H1 (cell line): ENCODE measurements around the gene RBM20. TPM values are rescaled to one million over a fixed set of nuclear protein-coding genes. Genes with fewer than 3 reads are reported as not detected.

Experiments used
- CTCF ChIA-PET: fragments of 300-600 bp; sonication (Branson Sonifier 250); formaldehyde crosslinking; loops from one replicate; lab custom pipeline; 2021; ENCODE audit not compliant: partially characterized antibody; lab: Charles Lee
- POLR2A ChIA-PET: fragments of 300-600 bp; sonication (Branson Sonifier 250); formaldehyde crosslinking; loops from one replicate; lab custom pipeline; 2021; ENCODE audit warnings: inconsistent platforms; ENCODE audit not compliant: partially characterized antibody; lab: Charles Lee
- DNase-seq, 2 experiments: peaks; one replicate each; pipeline versions ENCODE4 v3.0.0 to v3.0.0-alpha.2; 2010 to 2022; ENCODE audit warnings: low spot score in 2 of 2, low read depth in 1 of 2, mixed read lengths in 1 of 2
- FAIRE-seq: peaks from 2 replicates; lab custom pipeline; 2011; peaks lifted over from hg19 to GRCh38; lab: Jason Lieb, UNC
- H2AFZ ChIP-seq: 2 replicates; pipeline ENCODE4 v1.8.1; 2012; ENCODE audit warnings: low read length, inconsistent platforms
- H2AK5ac ChIP-seq: 2 replicates; pipeline ENCODE4 v1.6.1; 2013; ENCODE audit warnings: low read depth, low read length
- H2BK120ac ChIP-seq: replicated peaks from 2 replicates; pipeline ENCODE3; 2013; ENCODE audit warnings: low read depth, low read length, inconsistent platforms
- H2BK12ac ChIP-seq: 2 replicates; pipeline ENCODE4 v1.6.1; 2013; ENCODE audit warnings: low read depth, low read length
- H2BK15ac ChIP-seq: 2 replicates; pipeline ENCODE4 v1.6.1; 2013; ENCODE audit warnings: low read length
- H2BK20ac ChIP-seq: 2 replicates; pipeline ENCODE4 v1.6.1; 2013; ENCODE audit warnings: low read length
- H2BK5ac ChIP-seq: 2 replicates; pipeline ENCODE4 v1.6.1; 2013; ENCODE audit warnings: low read depth, low read length
- H3K14ac ChIP-seq: 2 replicates; pipeline ENCODE4 v1.6.1; 2013; ENCODE audit warnings: inconsistent platforms; ENCODE audit not compliant: insufficient read length
- H3K18ac ChIP-seq: 2 replicates; pipeline ENCODE4 v1.6.1; 2013; ENCODE audit warnings: low read length; ENCODE audit errors: extremely low read depth
- H3K23ac ChIP-seq: 2 replicates; pipeline ENCODE4 v1.6.1; 2013; ENCODE audit warnings: inconsistent platforms; ENCODE audit not compliant: insufficient read length
- H3K23me2 ChIP-seq: 2 replicates; pipeline ENCODE4 v1.6.1; 2013; ENCODE audit warnings: low read depth, low read length
- H3K27ac ChIP-seq: 2 replicates; pipeline ENCODE4 v1.6.1; 2011; ENCODE audit warnings: low read depth, low read length, inconsistent platforms
- H3K27me3 ChIP-seq, 4 experiments: replicated peaks in 1 of 4; 1 replicate in 1 of 4; 2 replicates in 3 of 4; pipeline versions ENCODE4 v1.6.1 to v1.8.1; 2011 to 2013; ENCODE audit warnings: low read length in 3 of 4, mild to moderate bottlenecking in 3 of 4, inconsistent platforms in 2 of 4, mixed read lengths in 2 of 4, moderate library complexity in 1 of 4; ENCODE audit not compliant: control insufficient read depth in 3 of 4, insufficient read depth in 3 of 4; ENCODE audit errors: extremely low read depth in 1 of 4
- H3K36me3 ChIP-seq, 4 experiments: 2 replicates each; pipeline versions ENCODE4 v1.6.1 to v1.8.1; 2011 to 2013; ENCODE audit warnings: mild to moderate bottlenecking in 4 of 4, low read length in 3 of 4, moderate library complexity in 2 of 4, control low read depth in 1 of 4, inconsistent platforms in 1 of 4; ENCODE audit not compliant: insufficient read depth in 4 of 4, control insufficient read depth in 2 of 4
- H3K4ac ChIP-seq: replicated peaks from 2 replicates; pipeline ENCODE3; 2013; ENCODE audit warnings: low read length, low read depth, mixed read lengths, inconsistent platforms; ENCODE audit not compliant: insufficient read length
- H3K4me1 ChIP-seq, 4 experiments: replicated peaks in 1 of 4; 1 replicate in 1 of 4; 2 replicates in 3 of 4; pipeline versions ENCODE4 v1.6.1 to v1.8.1; 2011 to 2013; ENCODE audit warnings: low read length in 3 of 4, inconsistent platforms in 2 of 4, mixed read lengths in 1 of 4; ENCODE audit not compliant: insufficient read depth in 4 of 4, control insufficient read depth in 3 of 4
- H3K4me2 ChIP-seq, 2 experiments: 2 replicates each; pipeline versions ENCODE4 v1.6.1 to v1.8.1; 2011 to 2013; ENCODE audit warnings: low read depth in 2 of 2, low read length in 2 of 2, control low read depth in 1 of 2, inconsistent platforms in 1 of 2, mild to moderate bottlenecking in 1 of 2; ENCODE audit not compliant: insufficient read depth in 1 of 2
- H3K4me3 ChIP-seq, 4 experiments: fragments of 200-600, 300-600 bp in 1 of 4; sonication (generic), shearing (Covaris generic), sonication (Bioruptor Twin) in 1 of 4; 2 replicates each; pipeline versions ENCODE4 v1.5.1 to v1.8.1; 2011 to 2016; ENCODE audit warnings: low read length in 4 of 4, low read depth in 3 of 4, control low read depth in 2 of 4, inconsistent platforms in 2 of 4, mild to moderate bottlenecking in 2 of 4, mixed read lengths in 1 of 4, moderate library complexity in 1 of 4; ENCODE audit not compliant: insufficient read depth in 2 of 4; ENCODE audit errors: extremely low read depth in 1 of 4
- H3K56ac ChIP-seq: replicated peaks from 2 replicates; pipeline ENCODE3; 2013; ENCODE audit warnings: low read depth, mild to moderate bottlenecking, mixed read lengths, low read length, inconsistent platforms; ENCODE audit not compliant: insufficient read length
- H3K79me1 ChIP-seq: 2 replicates; pipeline ENCODE4 v1.6.1; 2013; ENCODE audit warnings: low read depth, low read length, control low read depth
- H3K79me2 ChIP-seq, 2 experiments: 2 replicates each; pipeline versions ENCODE4 v1.6.1 to v1.8.1; 2012 to 2013; ENCODE audit warnings: low read length in 2 of 2, mild to moderate bottlenecking in 2 of 2, inconsistent platforms in 1 of 2; ENCODE audit not compliant: insufficient read depth in 2 of 2, control insufficient read depth in 1 of 2
- H3K9ac ChIP-seq, 4 experiments: replicated peaks in 1 of 4; 1 replicate in 1 of 4; 2 replicates in 3 of 4; pipeline versions ENCODE4 v1.6.1 to v1.8.1; 2011 to 2013; ENCODE audit warnings: low read depth in 3 of 4, low read length in 3 of 4, control low read depth in 2 of 4, mild to moderate bottlenecking in 2 of 4, moderate library complexity in 2 of 4, inconsistent platforms in 1 of 4; ENCODE audit errors: extremely low read depth in 1 of 4
- H3K9me3 ChIP-seq, 2 experiments: 2 replicates each; pipeline versions ENCODE4 v1.6.1 to v1.8.1; 2012 to 2013; ENCODE audit warnings: mild to moderate bottlenecking in 2 of 2, moderate library complexity in 2 of 2, control low read depth in 1 of 2, inconsistent platforms in 1 of 2, low read depth in 1 of 2, low read length in 1 of 2, mixed read lengths in 1 of 2; ENCODE audit not compliant: insufficient read depth in 2 of 2
- H4K20me1 ChIP-seq, 2 experiments: replicated peaks in 1 of 2; 2 replicates each; pipeline versions ENCODE3 to v1.8.1; 2011 to 2013; ENCODE audit warnings: inconsistent platforms in 2 of 2, low read length in 2 of 2, mild to moderate bottlenecking in 1 of 2; ENCODE audit not compliant: insufficient read depth in 2 of 2, control insufficient read depth in 1 of 2
- H4K5ac ChIP-seq: 2 replicates; pipeline ENCODE4 v1.6.1; 2013; ENCODE audit warnings: low read length, low read depth, mixed read lengths, inconsistent platforms; ENCODE audit not compliant: insufficient read length
- H4K8ac ChIP-seq: 2 replicates; pipeline ENCODE4 v1.8.0; 2013; ENCODE audit warnings: mild to moderate bottlenecking, moderate library complexity, low read length, inconsistent platforms; ENCODE audit not compliant: insufficient read depth; ENCODE audit errors: extremely low read depth
- H4K91ac ChIP-seq: replicated peaks from 2 replicates; pipeline ENCODE3; 2013; ENCODE audit warnings: low read length, mixed read lengths, inconsistent platforms; ENCODE audit not compliant: insufficient read length
- ATF2 ChIP-seq: IDR thresholded peaks from 2 replicates; pipeline ENCODE4 v1.6.1; 2012; ENCODE audit warnings: low read length, inconsistent platforms
- CBX8 ChIP-seq: fragments of 300-800, 300-1000 bp; sonication (generic); IDR thresholded peaks from 2 replicates; pipeline ENCODE4 v1.7.1; 2016; ENCODE audit warnings: low read depth, low read length, borderline replicate concordance
- GTF2F1 ChIP-seq: IDR thresholded peaks from 2 replicates; pipeline ENCODE4 v1.6.1; 2012; ENCODE audit warnings: low read depth, low read length, improper control_type of control experiment, borderline replicate concordance
- SIN3A ChIP-seq, 2 experiments: IDR thresholded peaks in 1 of 2; conservative IDR thresholded peaks in 1 of 2; 2 replicates each; pipeline ENCODE4 v1.6.1; 2011 to 2012; ENCODE audit warnings: low read length in 2 of 2, improper control_type of control experiment in 1 of 2, low read depth in 1 of 2, mild to moderate bottlenecking in 1 of 2
- SIRT6 ChIP-seq: IDR thresholded peaks from one replicate; pipeline ENCODE4 v1.7.1; 2012; ENCODE audit warnings: low read length, inconsistent platforms
- WGBS, 2 experiments: shearing (Covaris generic) in 1 of 2; methylation state at CpG; one replicate each; pipeline versions ENCODE4 v1.1.6 to v1.1.7; 2013 to 2015; ENCODE audit warnings: low lambda C conversion rate in 2 of 2, mixed read lengths in 2 of 2, inconsistent platforms in 1 of 2, low coverage in 1 of 2, missing lambda C conversion rate in 1 of 2; ENCODE audit not compliant: insufficient replicate concordance in 2 of 2, insufficient coverage in 1 of 2, insufficient read length in 1 of 2; ENCODE audit errors: extremely low coverage in 1 of 2, missing lambda C conversion rate in 1 of 2; 5-methylcytosine and 5-hydroxymethylcytosine counted together
- polyA plus RNA-seq, 7 experiments: library from polyadenylated mRNA; depleted of rRNA in 3 of 7; stranded (reverse) in 5 of 7; unstranded in 2 of 7; fragments of >200 nt in 5 of 7; fragments of 200-250 nt in 2 of 7; gene quantifications; 1 replicate in 5 of 7; 2 replicates in 1 of 7; 4 replicates in 1 of 7; pipeline versions ENCODE4 v1.2.1 to v1.2.3, GENCODE V29; 2011 to 2013; ENCODE audit warnings: missing spikeins in 2 of 7, mixed read lengths in 2 of 7
- total RNA-seq: library from RNA; stranded (reverse); fragmentation: NEBNext Ultra II Directional; extraction: Animal tissue kit (Norgen Biotek cat#: 25700); gene quantifications from 2 replicates; pipeline ENCODE4 v1.2.1, GENCODE V29; 2021

RBM20 gene
- total and polyA plus RNA-seq, 2 of the 8 experiments (the other 6 are each of a cell fraction or from before 2014, with no cell fraction given) = 0.05 to 0.63 TPM

- H3K4me3 ChIP-seq = no peak overlapping the region
- no peaks in the 10 kb centered on the region for H3K27me3 ChIP-seq
- no peak overlapping the region for H3K4ac ChIP-seq
- H2BK20ac ChIP-seq = no peak overlapping the region
- 65% methylated on average over 22 of the region's 22 CpGs; no CpG with 5 or more reads in 1 of the 2 experiments for WGBS, 2 experiments
- no peak overlapping the region for H2BK120ac ChIP-seq
- no peaks in the 10 kb centered on the region for H3K36me3 ChIP-seq
- no peak overlapping the region for H3K27ac ChIP-seq
- no peak overlapping the region for H2BK5ac ChIP-seq
- no peaks in the 10 kb centered on the region for H4K20me1 ChIP-seq
- H3K79me2 ChIP-seq = no peaks in the 10 kb centered on the region
- peaks cover 2 to 10% (median 6%) of the 10 kb centered on the region in 4 experiments; a peak in 5 of 7 replicates for H3K4me1 ChIP-seq
- peak overlapping the region in 1 of 2 experiments; percentile 21; a peak in 1 of 4 replicates for H3K4me2 ChIP-seq
- H3K23me2 ChIP-seq = no peaks in the 10 kb centered on the region; the same call in 1 of the 2 replicates
- peak overlapping the region; percentile 79 for H2AFZ ChIP-seq
- H3K79me1 ChIP-seq = no peaks in the 10 kb centered on the region
- peak overlapping the region; percentile 54; the same call in 1 of the 2 replicates for H3K18ac ChIP-seq
- no peak overlapping the region for H3K14ac ChIP-seq
- no peak overlapping the region for H2BK15ac ChIP-seq
- CTCF ChIA-PET = interaction anchor here (0.6 to 10.3 kb wide), 6 partner anchors 11 to 148 kb away, joined by 3 to 75 read pairs (median 4); no protein-coding TSS in a partner anchor
- no peak overlapping the region for H3K56ac ChIP-seq
- no peak overlapping the region for H4K5ac ChIP-seq
- H4K91ac ChIP-seq = no peak overlapping the region
- no peak overlapping the region for H3K23ac ChIP-seq
- no peaks in the 10 kb centered on the region for H3K9me3 ChIP-seq
- H2AK5ac ChIP-seq = no peak overlapping the region
- no peak for DNase-seq
- POLR2A ChIA-PET = no interaction called here
- no peak overlapping the region for H4K8ac ChIP-seq
- H3K9ac ChIP-seq = peak overlapping the region in 1 of 4 experiments; percentile 26; a peak in 1 of 7 replicates
- FAIRE-seq = no peak
- 0 out of 2 replicates have a peak overlapping the region, but pooled peaks have one; percentile 41 for H2BK12ac ChIP-seq
- TF ChIP-seq ATF2 (no peak), CBX8 (no peak), GTF2F1 (no peak), SIRT6 (no peak), SIN3A (conservative IDR thresholded peaks at IDR 0.05 in 1 of 2, IDR thresholded peaks at IDR 0.05 in 1 of 2; ENCODE audit: low read depth in 1 of 2, low read length in 2 of 2) (peak in 1 of 2 experiments; percentile 44; a peak in 1 of 4 replicates)
These were observed 40.8 kb downstream of the RBM20 start for GRCh38 chr10:110684800-110685446.
